ENCODE results near the gene BSG. TPM values are rescaled to one million over a fixed set of nuclear protein-coding genes. Genes with fewer than 3 reads are reported as not detected.

Gene BSG
- total and polyA plus RNA-seq, 9 of the 15 experiments (the other 6 are each of a cell fraction or from before 2014, with no cell fraction given), result 4.6 to 495 (median 187) TPM

GRCh38 chr19:566403-566802 lies 6.0 kb upstream of the BSG start (continued):
- peak; percentile 98 for TF ChIP-seq CEBPB (tag; IDR thresholded peaks at IDR 0.05)
- TF ChIP-seq HBP1 (CRISPR knock-in tag; IDR thresholded peaks at IDR 0.05), result no peak
- TF ChIP-seq ZNF77 (CRISPR knock-in tag; IDR thresholded peaks at IDR 0.05), result no peak
- TF ChIP-seq HMG20B (CRISPR knock-in tag; IDR thresholded peaks at IDR 0.05), result no peak
- no peak for TF ChIP-seq ZFP1 (CRISPR knock-in tag; IDR thresholded peaks at IDR 0.05)
- TF ChIP-seq, protein P1, sequence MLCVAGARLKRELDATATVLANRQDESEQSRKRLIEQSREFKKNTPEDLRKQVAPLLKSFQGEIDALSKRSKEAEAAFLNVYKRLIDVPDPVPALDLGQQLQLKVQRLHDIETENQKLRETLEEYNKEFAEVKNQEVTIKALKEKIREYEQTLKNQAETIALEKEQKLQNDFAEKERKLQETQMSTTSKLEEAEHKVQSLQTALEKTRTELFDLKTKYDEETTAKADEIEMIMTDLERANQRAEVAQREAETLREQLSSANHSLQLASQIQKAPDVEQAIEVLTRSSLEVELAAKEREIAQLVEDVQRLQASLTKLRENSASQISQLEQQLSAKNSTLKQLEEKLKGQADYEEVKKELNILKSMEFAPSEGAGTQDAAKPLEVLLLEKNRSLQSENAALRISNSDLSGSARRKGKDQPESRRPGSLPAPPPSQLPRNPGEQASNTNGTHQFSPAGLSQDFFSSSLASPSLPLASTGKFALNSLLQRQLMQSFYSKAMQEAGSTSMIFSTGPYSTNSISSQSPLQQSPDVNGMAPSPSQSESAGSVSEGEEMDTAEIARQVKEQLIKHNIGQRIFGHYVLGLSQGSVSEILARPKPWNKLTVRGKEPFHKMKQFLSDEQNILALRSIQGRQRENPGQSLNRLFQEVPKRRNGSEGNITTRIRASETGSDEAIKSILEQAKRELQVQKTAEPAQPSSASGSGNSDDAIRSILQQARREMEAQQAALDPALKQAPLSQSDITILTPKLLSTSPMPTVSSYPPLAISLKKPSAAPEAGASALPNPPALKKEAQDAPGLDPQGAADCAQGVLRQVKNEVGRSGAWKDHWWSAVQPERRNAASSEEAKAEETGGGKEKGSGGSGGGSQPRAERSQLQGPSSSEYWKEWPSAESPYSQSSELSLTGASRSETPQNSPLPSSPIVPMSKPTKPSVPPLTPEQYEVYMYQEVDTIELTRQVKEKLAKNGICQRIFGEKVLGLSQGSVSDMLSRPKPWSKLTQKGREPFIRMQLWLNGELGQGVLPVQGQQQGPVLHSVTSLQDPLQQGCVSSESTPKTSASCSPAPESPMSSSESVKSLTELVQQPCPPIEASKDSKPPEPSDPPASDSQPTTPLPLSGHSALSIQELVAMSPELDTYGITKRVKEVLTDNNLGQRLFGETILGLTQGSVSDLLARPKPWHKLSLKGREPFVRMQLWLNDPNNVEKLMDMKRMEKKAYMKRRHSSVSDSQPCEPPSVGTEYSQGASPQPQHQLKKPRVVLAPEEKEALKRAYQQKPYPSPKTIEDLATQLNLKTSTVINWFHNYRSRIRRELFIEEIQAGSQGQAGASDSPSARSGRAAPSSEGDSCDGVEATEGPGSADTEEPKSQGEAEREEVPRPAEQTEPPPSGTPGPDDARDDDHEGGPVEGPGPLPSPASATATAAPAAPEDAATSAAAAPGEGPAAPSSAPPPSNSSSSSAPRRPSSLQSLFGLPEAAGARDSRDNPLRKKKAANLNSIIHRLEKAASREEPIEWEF (CRISPR knock-in tag; IDR thresholded peaks at IDR 0.05), result no peak
- TF ChIP-seq ARID1B (IDR thresholded peaks at IDR 0.05), result peak; percentile 74
- peak; percentile 82 for TF ChIP-seq NBN (IDR thresholded peaks at IDR 0.05; ENCODE audit: low read depth)
- TF ChIP-seq, protein P2, sequence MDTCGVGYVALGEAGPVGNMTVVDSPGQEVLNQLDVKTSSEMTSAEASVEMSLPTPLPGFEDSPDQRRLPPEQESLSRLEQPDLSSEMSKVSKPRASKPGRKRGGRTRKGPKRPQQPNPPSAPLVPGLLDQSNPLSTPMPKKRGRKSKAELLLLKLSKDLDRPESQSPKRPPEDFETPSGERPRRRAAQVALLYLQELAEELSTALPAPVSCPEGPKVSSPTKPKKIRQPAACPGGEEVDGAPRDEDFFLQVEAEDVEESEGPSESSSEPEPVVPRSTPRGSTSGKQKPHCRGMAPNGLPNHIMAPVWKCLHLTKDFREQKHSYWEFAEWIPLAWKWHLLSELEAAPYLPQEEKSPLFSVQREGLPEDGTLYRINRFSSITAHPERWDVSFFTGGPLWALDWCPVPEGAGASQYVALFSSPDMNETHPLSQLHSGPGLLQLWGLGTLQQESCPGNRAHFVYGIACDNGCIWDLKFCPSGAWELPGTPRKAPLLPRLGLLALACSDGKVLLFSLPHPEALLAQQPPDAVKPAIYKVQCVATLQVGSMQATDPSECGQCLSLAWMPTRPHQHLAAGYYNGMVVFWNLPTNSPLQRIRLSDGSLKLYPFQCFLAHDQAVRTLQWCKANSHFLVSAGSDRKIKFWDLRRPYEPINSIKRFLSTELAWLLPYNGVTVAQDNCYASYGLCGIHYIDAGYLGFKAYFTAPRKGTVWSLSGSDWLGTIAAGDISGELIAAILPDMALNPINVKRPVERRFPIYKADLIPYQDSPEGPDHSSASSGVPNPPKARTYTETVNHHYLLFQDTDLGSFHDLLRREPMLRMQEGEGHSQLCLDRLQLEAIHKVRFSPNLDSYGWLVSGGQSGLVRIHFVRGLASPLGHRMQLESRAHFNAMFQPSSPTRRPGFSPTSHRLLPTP (IDR thresholded peaks at IDR 0.05; ENCODE audit: borderline replicate concordance, extremely low read depth, insufficient read length), result no peak
- no peak for TF ChIP-seq PHTF2 (CRISPR knock-in tag; IDR thresholded peaks at IDR 0.05)
- TF ChIP-seq HCFC1 (IDR thresholded peaks at IDR 0.05; ENCODE audit: low read depth, low read length), result no peak; the same call in 1 of the 2 replicates
- TF ChIP-seq ZMIZ1 (IDR thresholded peaks at IDR 0.05; ENCODE audit: low read depth in 2 of 2, low read length in 2 of 2), result no peak
- TF ChIP-seq HNRNPL (IDR thresholded peaks at IDR 0.05; ENCODE audit: low read depth, low read length), result no peak
- no peak for TF ChIP-seq ZNF780A (CRISPR knock-in tag; IDR thresholded peaks at IDR 0.05)
- TF ChIP-seq ZNF644 (tag; IDR thresholded peaks at IDR 0.05; ENCODE audit: low read depth), result no peak
- TF ChIP-seq ZFP36 (IDR thresholded peaks at IDR 0.05; ENCODE audit: low read depth, low read length, partially characterized antibody), result no peak
- TF ChIP-seq SPI1 (IDR thresholded peaks at IDR 0.05; ENCODE audit: borderline replicate concordance, low read depth, low read length), result no peak
